ENCODE data around the gene SLC23A1.
"Not testable (repeated sequence)": the region's sequence is repeated elsewhere in the genome, so short reads cannot be mapped to it uniquely, and the experiment has no call there.

Gene SLC23A1

DNA sequence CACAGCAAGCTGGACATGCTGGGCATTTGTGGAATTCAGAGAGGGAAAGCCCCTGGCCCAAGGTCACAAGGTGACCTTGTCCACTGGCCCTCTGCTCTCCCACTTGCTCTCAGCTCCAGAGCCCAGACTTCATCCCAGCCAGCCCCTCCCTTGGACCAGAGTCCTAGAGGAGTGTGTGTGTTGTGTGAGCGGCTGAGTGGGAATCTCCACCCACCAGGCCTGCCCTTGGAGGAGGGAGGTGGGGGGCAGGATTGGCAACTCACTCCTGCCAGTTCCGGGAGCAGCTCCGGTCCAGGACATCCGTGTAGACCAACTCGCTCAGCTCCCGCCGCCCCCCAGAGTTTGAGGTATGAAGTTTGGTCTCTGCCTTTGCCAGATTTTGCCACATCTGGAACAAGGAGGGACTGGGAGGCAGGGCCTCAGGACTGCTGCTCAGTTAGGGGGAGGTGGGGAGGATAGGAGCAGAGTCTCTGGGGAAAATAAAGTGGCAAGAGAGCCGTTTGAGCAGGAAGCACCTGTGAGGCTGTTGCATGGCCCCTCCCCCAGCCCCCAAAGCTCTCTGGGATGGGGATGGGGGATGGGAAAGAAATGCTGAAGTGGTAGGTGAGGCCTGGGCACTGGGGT is 5.2 kb upstream of the SLC23A1 start:
- no peak overlapping the region for H3K4me3 ChIP-seq (ENCODE audit: low read depth, low read length)
- H3K36me3 ChIP-seq (ENCODE audit: control insufficient read depth, insufficient read depth, low read length): no peaks in the 10 kb centered on the region
- H3K27ac ChIP-seq (ENCODE audit: low read depth, low read length): no peak overlapping the region
- no peaks in the 10 kb centered on the region for H3K9me3 ChIP-seq (ENCODE audit: control insufficient read depth, insufficient read depth, low read depth, low read length)
- H3K4me1 ChIP-seq (ENCODE audit: control insufficient read depth, insufficient read depth, low read length): peaks cover 20% of the 10 kb centered on the region
- H3K27me3 ChIP-seq (ENCODE audit: control insufficient read depth, insufficient read depth, low read length): peaks cover 6% of the 10 kb centered on the region
- no peak overlapping the region for H3K9ac ChIP-seq (ENCODE audit: low read length)

GRCh38 chr5:139387611-139388197 is 4.6 kb upstream of the SLC23A1 start:
- Histone ChIP-seq H3K27ac (ENCODE audit: low read depth, low read length) (no peak overlapping the region), H3K36me3 (ENCODE audit: control insufficient read depth, insufficient read depth, low read length) (no peaks in the 10 kb centered on the region), H3K9me3 (ENCODE audit: control insufficient read depth, insufficient read depth, low read depth, low read length) (no peaks in the 10 kb centered on the region), H3K27me3 (ENCODE audit: control insufficient read depth, insufficient read depth, low read length) (no peaks in the 10 kb centered on the region; the same call in 1 of the 2 replicates), H3K4me3 (ENCODE audit: low read depth, low read length) (no peak overlapping the region), H3K9ac (ENCODE audit: low read length) (no peak overlapping the region), H3K4me1 (ENCODE audit: control insufficient read depth, insufficient read depth, low read length) (peaks cover 20% of the 10 kb centered on the region)

- not testable (repeated sequence) for H3K4me3 ChIP-seq (ENCODE audit: low read depth, low read length); H3K27ac ChIP-seq (ENCODE audit: low read depth, low read length); H3K9ac ChIP-seq (ENCODE audit: low read length); H3K36me3 ChIP-seq (ENCODE audit: control insufficient read depth, insufficient read depth, low read length); H3K27me3 ChIP-seq (ENCODE audit: control insufficient read depth, insufficient read depth, low read length); H3K9me3 ChIP-seq (ENCODE audit: control insufficient read depth, insufficient read depth, low read depth, low read length)
- H3K4me1 ChIP-seq (ENCODE audit: control insufficient read depth, insufficient read depth, low read length): peaks cover 19% of the 10 kb centered on the region
Observed at GRCh38 chr5:139386956-139387355, 3.9 kb upstream of the SLC23A1 start.

DNA sequence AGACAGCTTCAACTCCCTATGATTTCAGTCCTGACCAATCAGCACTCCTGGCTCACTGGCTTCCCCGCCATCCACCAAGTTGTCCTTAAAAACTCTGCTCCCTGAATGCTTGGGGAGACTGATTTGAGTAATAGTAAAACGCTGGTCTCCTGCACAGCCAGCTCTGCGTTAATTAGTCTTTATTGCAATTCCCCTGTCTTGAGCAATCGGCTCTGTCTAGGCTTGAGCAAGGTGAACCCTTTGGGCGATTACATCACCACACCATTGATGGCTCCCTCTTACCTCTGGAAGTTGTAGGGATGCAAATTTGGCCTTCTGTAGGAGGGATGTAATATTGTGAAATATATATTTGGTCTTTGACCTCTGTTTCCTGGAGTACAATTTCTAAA is 2.9 kb upstream of the SLC23A1 start:
- H3K27ac ChIP-seq (ENCODE audit: low read depth, low read length): no peak overlapping the region
- H3K9ac ChIP-seq (ENCODE audit: low read length): no peak overlapping the region
- H3K4me3 ChIP-seq (ENCODE audit: low read depth, low read length): no peak overlapping the region
- H3K4me1 ChIP-seq (ENCODE audit: control insufficient read depth, insufficient read depth, low read length): peaks cover 12% of the 10 kb centered on the region
- no peaks in the 10 kb centered on the region for H3K36me3 ChIP-seq (ENCODE audit: control insufficient read depth, insufficient read depth, low read length)
- H3K9me3 ChIP-seq (ENCODE audit: control insufficient read depth, insufficient read depth, low read depth, low read length): no peaks in the 10 kb centered on the region
- H3K27me3 ChIP-seq (ENCODE audit: control insufficient read depth, insufficient read depth, low read length): no peaks in the 10 kb centered on the region

DNA sequence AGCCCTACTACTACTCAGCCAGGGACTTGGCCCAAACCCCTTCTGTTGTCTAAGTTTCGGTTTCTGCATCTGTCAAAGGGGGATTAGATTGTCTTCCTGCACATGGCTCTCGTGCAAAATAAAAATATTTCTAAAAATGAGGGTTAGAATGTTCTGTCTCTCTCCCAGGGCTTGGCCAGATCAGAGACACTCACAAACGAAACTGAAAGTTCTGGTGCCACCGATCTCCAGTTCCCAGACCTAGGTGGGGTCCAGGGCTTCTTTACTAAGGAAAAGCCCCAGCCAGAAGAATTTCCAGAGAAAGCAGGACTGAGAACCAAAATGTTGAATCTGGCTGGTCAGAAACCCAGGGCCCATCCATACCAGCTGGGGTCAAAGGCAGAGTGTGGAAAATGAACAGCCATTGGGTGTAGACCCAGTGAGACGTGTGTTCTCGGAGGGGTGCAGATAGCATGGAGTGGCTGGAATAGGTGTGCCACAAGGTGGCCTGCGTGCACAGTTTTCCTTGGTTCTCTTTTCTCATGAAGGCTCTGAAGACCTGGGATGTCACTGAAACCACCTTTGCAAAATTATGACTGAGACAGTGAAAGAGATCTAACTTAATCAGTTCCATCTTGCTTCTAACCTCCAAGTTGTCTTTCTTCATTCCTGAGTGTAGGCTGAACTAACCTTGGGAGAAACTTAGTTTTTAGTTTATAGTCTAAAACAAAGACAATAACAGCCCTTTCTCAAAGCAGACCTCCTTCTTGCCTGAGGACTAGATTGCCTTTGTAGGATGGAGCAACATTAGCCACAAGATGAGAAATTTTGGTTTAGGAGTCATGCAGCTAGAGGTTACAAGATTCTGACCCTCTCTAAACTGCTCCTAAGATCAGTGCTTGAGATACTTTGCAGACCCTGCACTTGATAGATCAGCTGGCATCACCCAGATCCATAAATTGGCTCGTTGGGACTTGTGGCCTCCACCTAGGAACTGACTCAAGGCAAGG is 2.3 kb upstream of the SLC23A1 start:
- Histone ChIP-seq H3K9ac (ENCODE audit: low read length) (no peak overlapping the region), H3K27ac (ENCODE audit: low read depth, low read length) (no peak overlapping the region), H3K27me3 (ENCODE audit: control insufficient read depth, insufficient read depth, low read length) (no peaks in the 10 kb centered on the region), H3K4me1 (ENCODE audit: control insufficient read depth, insufficient read depth, low read length) (peaks cover 12% of the 10 kb centered on the region), H3K9me3 (ENCODE audit: control insufficient read depth, insufficient read depth, low read depth, low read length) (no peaks in the 10 kb centered on the region), H3K36me3 (ENCODE audit: control insufficient read depth, insufficient read depth, low read length) (no peaks in the 10 kb centered on the region), H3K4me3 (ENCODE audit: low read depth, low read length) (no peak overlapping the region)

- Histone ChIP-seq H3K9me3 (ENCODE audit: control insufficient read depth, insufficient read depth, low read depth, low read length) (no peaks in the 10 kb centered on the region), H3K27me3 (ENCODE audit: control insufficient read depth, insufficient read depth, low read length) (no peaks in the 10 kb centered on the region), H3K27ac (ENCODE audit: low read depth, low read length) (no peak overlapping the region), H3K36me3 (ENCODE audit: control insufficient read depth, insufficient read depth, low read length) (no peaks in the 10 kb centered on the region), H3K4me3 (ENCODE audit: low read depth, low read length) (no peak overlapping the region), H3K9ac (ENCODE audit: low read length) (no peak overlapping the region), H3K4me1 (ENCODE audit: control insufficient read depth, insufficient read depth, low read length) (peaks cover 12% of the 10 kb centered on the region)
Observed at GRCh38 chr5:139384591-139385051, 1.5 kb upstream of the SLC23A1 start.

DNA sequence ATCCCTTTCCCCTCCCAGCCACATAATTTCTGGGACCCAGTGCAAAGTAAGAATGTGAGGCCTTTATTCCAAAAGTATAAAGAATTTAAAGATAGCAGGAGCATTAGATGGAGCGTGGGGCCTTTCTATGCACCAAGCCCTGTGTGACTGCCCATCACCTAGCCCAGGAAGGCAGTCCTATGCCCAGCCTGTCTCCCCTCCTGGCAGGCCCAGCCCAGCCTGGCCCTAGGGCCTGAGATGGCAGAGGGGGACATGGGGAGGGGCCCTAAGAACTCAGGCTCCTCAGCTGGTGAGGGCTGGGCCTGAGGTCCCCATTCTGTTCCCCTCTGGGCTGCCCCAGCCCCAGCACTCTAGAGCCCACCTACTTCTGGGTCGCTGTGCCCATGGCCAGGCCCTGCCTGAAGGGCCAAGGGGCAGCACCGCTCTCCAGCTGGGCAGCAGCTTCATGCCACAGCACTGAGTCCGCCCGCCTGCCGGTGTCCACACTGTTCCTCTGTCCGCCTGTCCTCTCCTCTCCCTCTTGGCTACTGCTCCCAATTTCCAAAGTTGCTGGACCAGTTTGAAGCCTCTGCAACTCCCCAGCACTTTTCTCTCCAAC is 995 bp upstream of the SLC23A1 start:
- no peaks in the 10 kb centered on the region for H3K9me3 ChIP-seq (ENCODE audit: control insufficient read depth, insufficient read depth, low read depth, low read length)
- no peak overlapping the region for H3K27ac ChIP-seq (ENCODE audit: low read depth, low read length)
- peaks cover 13% of the 10 kb centered on the region for H3K4me1 ChIP-seq (ENCODE audit: control insufficient read depth, insufficient read depth, low read length)
- H3K9ac ChIP-seq (ENCODE audit: low read length): no peak overlapping the region
- H3K36me3 ChIP-seq (ENCODE audit: control insufficient read depth, insufficient read depth, low read length): no peaks in the 10 kb centered on the region
- no peaks in the 10 kb centered on the region for H3K27me3 ChIP-seq (ENCODE audit: control insufficient read depth, insufficient read depth, low read length)
- H3K4me3 ChIP-seq (ENCODE audit: low read depth, low read length): no peak overlapping the region

- Histone ChIP-seq H3K36me3 (ENCODE audit: control insufficient read depth, insufficient read depth, low read length) (no peaks in the 10 kb centered on the region), H3K9me3 (ENCODE audit: control insufficient read depth, insufficient read depth, low read depth, low read length) (no peaks in the 10 kb centered on the region), H3K4me3 (ENCODE audit: low read depth, low read length) (no peak overlapping the region), H3K4me1 (ENCODE audit: control insufficient read depth, insufficient read depth, low read length) (peaks cover 14% of the 10 kb centered on the region), H3K27me3 (ENCODE audit: control insufficient read depth, insufficient read depth, low read length) (no peaks in the 10 kb centered on the region), H3K27ac (ENCODE audit: low read depth, low read length) (no peak overlapping the region), H3K9ac (ENCODE audit: low read length) (no peak overlapping the region)
Observed at GRCh38 chr5:139382807-139383206, 290 bp downstream of the SLC23A1 start.

GRCh38 chr5:139381837-139382761 is 998 bp downstream of the SLC23A1 start:
- peaks cover 11% of the 10 kb centered on the region for H3K4me1 ChIP-seq (ENCODE audit: control insufficient read depth, insufficient read depth, low read length)
- H3K27me3 ChIP-seq (ENCODE audit: control insufficient read depth, insufficient read depth, low read length): no peaks in the 10 kb centered on the region
- no peaks in the 10 kb centered on the region for H3K36me3 ChIP-seq (ENCODE audit: control insufficient read depth, insufficient read depth, low read length)
- no peak overlapping the region for H3K27ac ChIP-seq (ENCODE audit: low read depth, low read length)
- no peak overlapping the region for H3K9ac ChIP-seq (ENCODE audit: low read length)
- H3K9me3 ChIP-seq (ENCODE audit: control insufficient read depth, insufficient read depth, low read depth, low read length): no peaks in the 10 kb centered on the region
- no peak overlapping the region for H3K4me3 ChIP-seq (ENCODE audit: low read depth, low read length)
